Smooth muscle cell (in vitro differentiated cells): Measurements from ENCODE around the gene CD74. TPM values are rescaled to one million over a fixed set of nuclear protein-coding genes. Genes with fewer than 3 reads are reported as not detected.

Source experiments
- DNase-seq: peaks from one replicate; lab custom pipeline; 2025; ENCODE audit not compliant: unreplicated experiment; lab: John Stamatoyannopoulos, UW
- H2AFZ ChIP-seq: fragments of 200-600 bp; sonication (generic); 2 replicates; pipeline ENCODE4 v1.6.0; 2016; ENCODE audit warnings: antibody characterized with exemption, low read depth, mild to moderate bottlenecking
- H3F3A ChIP-seq: fragments of 200-600 bp; sonication (generic); 2 replicates; pipeline ENCODE4 v1.6.0; 2017; ENCODE audit warnings: antibody characterized with exemption, low read depth
- H3K27ac ChIP-seq: fragments of 200-600 bp; sonication (generic); 2 replicates; pipeline ENCODE4 v1.5.1; 2016; ENCODE audit warnings: low read depth, mild to moderate bottlenecking
- H3K27me3 ChIP-seq: fragments of 200-600 bp; sonication (generic); 2 replicates; pipeline ENCODE4 v1.6.1; 2016; ENCODE audit warnings: low read depth, mild to moderate bottlenecking
- H3K36me3 ChIP-seq: fragments of 200-600 bp; sonication (generic); 2 replicates; pipeline ENCODE4 v1.5.1; 2016; ENCODE audit warnings: low read depth
- H3K4me1 ChIP-seq: fragments of 200-600 bp; sonication (generic); 2 replicates; pipeline ENCODE4 v1.5.1; 2016; ENCODE audit warnings: low read depth
- H3K4me2 ChIP-seq: fragments of 200-600 bp; sonication (generic); 2 replicates; pipeline ENCODE4 v1.6.0; 2016; ENCODE audit warnings: mild to moderate bottlenecking
- H3K4me3 ChIP-seq: fragments of 200-600 bp; sonication (generic); 2 replicates; pipeline ENCODE4 v1.5.1; 2016; ENCODE audit warnings: mild to moderate bottlenecking
- H3K79me2 ChIP-seq: fragments of 200-600 bp; sonication (generic); 2 replicates; pipeline ENCODE4 v1.6.0; 2016; ENCODE audit warnings: low read depth, mild to moderate bottlenecking
- H3K9ac ChIP-seq: fragments of 200-600 bp; sonication (generic); 2 replicates; pipeline ENCODE4 v1.6.0; 2016; ENCODE audit warnings: low read depth
- H3K9me3 ChIP-seq: fragments of 200-600 bp; sonication (generic); replicated peaks from 2 replicates; pipeline ENCODE4 v1.5.1; 2016; ENCODE audit warnings: low read depth
- H4K20me1 ChIP-seq: fragments of 200-600 bp; sonication (generic); 2 replicates; pipeline ENCODE4 v1.6.0; 2016; ENCODE audit warnings: low read depth
- CTCF ChIP-seq: fragments of 200-600 bp; sonication (generic); IDR thresholded peaks from 2 replicates; pipeline ENCODE4 v1.5.1; 2017; ENCODE audit warnings: borderline replicate concordance, mild to moderate bottlenecking, antibody characterized with exemption; ENCODE audit not compliant: insufficient read depth, poor library complexity, severe bottlenecking
- WGBS: methylation state at CpG from one replicate; pipeline ENCODE4 v1.1.7; 2016; ENCODE audit warnings: low lambda C conversion rate; 5-methylcytosine and 5-hydroxymethylcytosine counted together
- polyA plus RNA-seq: library from polyadenylated mRNA; unstranded; fragments of >200 nt; fragmentation: Nextera tagmentation; extraction: Ambion mirVana; gene quantifications from 2 replicates; pipeline ENCODE4 v1.2.1, GENCODE V29; 2016
- total RNA-seq: library from RNA; depleted of rRNA; stranded (reverse); fragments of >200 nt; gene quantifications from 2 replicates; pipeline ENCODE4 v1.2.3, GENCODE V29; 2014

Gene CD74
- total and polyA plus RNA-seq, 2 experiments from 2014 or later: 2.7 to 3.9 TPM

- H3K4me2 ChIP-seq: no peak overlapping the region
- no peak for TF ChIP-seq CTCF
- H3F3A ChIP-seq: no peaks in the 10 kb centered on the region
- H3K9ac ChIP-seq: no peak overlapping the region
- no peaks in the 10 kb centered on the region for H3K9me3 ChIP-seq
- no peaks in the 10 kb centered on the region for H3K79me2 ChIP-seq
- H3K36me3 ChIP-seq: no peaks in the 10 kb centered on the region
- no peak for DNase-seq
- H2AFZ ChIP-seq: no peak overlapping the region
- no peaks in the 10 kb centered on the region for H4K20me1 ChIP-seq
- 96% methylated on average over 9 of the region's 9 CpGs for WGBS
- H3K27me3 ChIP-seq: no peaks in the 10 kb centered on the region
- no peak overlapping the region for H3K27ac ChIP-seq
- no peaks in the 10 kb centered on the region for H3K4me1 ChIP-seq
- no peak overlapping the region for H3K4me3 ChIP-seq
These were observed 7.5 kb downstream of the CD74 start for GRCh38 chr5:150404941-150405816.

- H3F3A ChIP-seq: no peaks in the 10 kb centered on the region
- H3K9me3 ChIP-seq: no peaks in the 10 kb centered on the region
- no peak for TF ChIP-seq CTCF
- 97% methylated on average over 10 of the region's 10 CpGs for WGBS
- no peak overlapping the region for H2AFZ ChIP-seq
- H3K79me2 ChIP-seq: no peaks in the 10 kb centered on the region
- DNase-seq: no peak
- no peaks in the 10 kb centered on the region for H3K4me1 ChIP-seq
- H3K27ac ChIP-seq: no peak overlapping the region
- no peaks in the 10 kb centered on the region for H3K27me3 ChIP-seq
- H3K9ac ChIP-seq: no peak overlapping the region
- no peak overlapping the region for H3K4me2 ChIP-seq
- H4K20me1 ChIP-seq: no peaks in the 10 kb centered on the region
- no peaks in the 10 kb centered on the region for H3K36me3 ChIP-seq
- H3K4me3 ChIP-seq: no peak overlapping the region
These were observed 8.2 kb downstream of the CD74 start for GRCh38 chr5:150404535-150404934.

- 94% methylated on average over 5 of the region's 5 CpGs for WGBS
- no peaks in the 10 kb centered on the region for H3K79me2 ChIP-seq
- DNase-seq: no peak
These were observed 8.6 kb downstream of the CD74 start for GRCh38 chr5:150404121-150404520.

More at GRCh38 chr5:150404121-150404520, 8.6 kb downstream of the CD74 start:
- H3K27ac ChIP-seq: no peak overlapping the region
- no peaks in the 10 kb centered on the region for H3K36me3 ChIP-seq
- no peak overlapping the region for H3K4me2 ChIP-seq
- H3K27me3 ChIP-seq: no peaks in the 10 kb centered on the region
- H3K9ac ChIP-seq: no peak overlapping the region
- no peak for TF ChIP-seq CTCF
- H3F3A ChIP-seq: no peaks in the 10 kb centered on the region
- H3K4me1 ChIP-seq: no peaks in the 10 kb centered on the region
- no peaks in the 10 kb centered on the region for H3K9me3 ChIP-seq
- no peak overlapping the region for H2AFZ ChIP-seq
- H4K20me1 ChIP-seq: no peaks in the 10 kb centered on the region
- no peak overlapping the region for H3K4me3 ChIP-seq
